H1 (cell line): ENCODE results near the gene MRPL34. TPM values are rescaled to one million over a fixed set of nuclear protein-coding genes. Genes with fewer than 3 reads are reported as not detected.

Experiments used
- polyA plus RNA-seq, 7 experiments: library from polyadenylated mRNA; depleted of rRNA in 3 of 7; stranded (reverse) in 5 of 7; unstranded in 2 of 7; fragments of >200 nt in 5 of 7; fragments of 200-250 nt in 2 of 7; gene quantifications; 1 replicate in 5 of 7; 2 replicates in 1 of 7; 4 replicates in 1 of 7; pipeline versions ENCODE4 v1.2.1 to v1.2.3, GENCODE V29; 2011 to 2013; ENCODE audit warnings: missing spikeins in 2 of 7, mixed read lengths in 2 of 7
- total RNA-seq: library from RNA; stranded (reverse); fragmentation: NEBNext Ultra II Directional; extraction: Animal tissue kit (Norgen Biotek cat#: 25700); gene quantifications from 2 replicates; pipeline ENCODE4 v1.2.1, GENCODE V29; 2021

The MRPL34 gene
- total and polyA plus RNA-seq, 2 of the 8 experiments (the other 6 are each of a cell fraction or from before 2014, with no cell fraction given), result 91.9 to 99.6 TPM

Other genes with a start within 250 kb of the MRPL34 start
- gene HAUS8, start 230.4 kb upstream of the MRPL34 start, total RNA-seq, result 23.2 and 23.5 TPM in 2 replicates
- 18.4 and 18.9 TPM in 2 replicates for gene HAUS8, start 230.4 kb upstream of the MRPL34 start, polyA plus RNA-seq (2011; rRNA removed)
- 76.8 and 77.1 TPM in 2 replicates for gene MYO9B, start 230.1 kb upstream of the MRPL34 start, total RNA-seq
- 27.6 and 40.0 TPM in 2 replicates for gene MYO9B, start 230.1 kb upstream of the MRPL34 start, polyA plus RNA-seq (2011; rRNA removed)
- gene USE1, start 90.5 kb upstream of the MRPL34 start, total RNA-seq, result 8.7 and 11.8 TPM in 2 replicates
- 13.9 and 16.6 TPM in 2 replicates for gene USE1, start 90.5 kb upstream of the MRPL34 start, polyA plus RNA-seq (2011; rRNA removed)
- 32.1 and 32.6 TPM in 2 replicates for gene OCEL1, start 79.6 kb upstream of the MRPL34 start, total RNA-seq
- gene OCEL1, start 79.6 kb upstream of the MRPL34 start, polyA plus RNA-seq (2011; rRNA removed), result 13.3 and 20.2 TPM in 2 replicates
- gene NR2F6, start 60.0 kb upstream of the MRPL34 start, total RNA-seq, result 114 and 121 TPM in 2 replicates
- 99.7 and 147 TPM in 2 replicates for gene NR2F6, start 60.0 kb upstream of the MRPL34 start, polyA plus RNA-seq (2011; rRNA removed)
- 6.5 and 7.5 TPM in 2 replicates for gene USHBP1, start 41.1 kb upstream of the MRPL34 start, total RNA-seq
- gene USHBP1, start 41.1 kb upstream of the MRPL34 start, polyA plus RNA-seq (2011; rRNA removed), result 5.0 and 5.7 TPM in 2 replicates
- 127 and 134 TPM in 2 replicates for gene BABAM1, start 38.4 kb upstream of the MRPL34 start, total RNA-seq
- 133 and 153 TPM in 2 replicates for gene BABAM1, start 38.4 kb upstream of the MRPL34 start, polyA plus RNA-seq (2011; rRNA removed)
- 6.1 and 6.8 TPM in 2 replicates for gene ANKLE1, start 24.0 kb upstream of the MRPL34 start, total RNA-seq
- gene ANKLE1, start 24.0 kb upstream of the MRPL34 start, polyA plus RNA-seq (2011; rRNA removed), result 9.6 and 14.2 TPM in 2 replicates
- gene ABHD8, start 2.4 kb upstream of the MRPL34 start, total RNA-seq, result 11.3 and 14.5 TPM in 2 replicates
- gene ABHD8, start 2.4 kb upstream of the MRPL34 start, polyA plus RNA-seq (2011; rRNA removed), result 18.7 and 28.5 TPM in 2 replicates
- gene DDA1, start 3.7 kb downstream of the MRPL34 start, total RNA-seq, result 34.5 and 35.9 TPM in 2 replicates
- gene DDA1, start 3.7 kb downstream of the MRPL34 start, polyA plus RNA-seq (2011; rRNA removed), result 29.2 and 30.0 TPM in 2 replicates
- gene ANO8, start 29.0 kb downstream of the MRPL34 start, total RNA-seq, result 20.7 and 21.4 TPM in 2 replicates
- gene ANO8, start 29.0 kb downstream of the MRPL34 start, polyA plus RNA-seq (2011; rRNA removed), result 9.5 and 17.3 TPM in 2 replicates
- 52.7 and 56.0 TPM in 2 replicates for gene GTPBP3, start 31.7 kb downstream of the MRPL34 start, total RNA-seq
- gene GTPBP3, start 31.7 kb downstream of the MRPL34 start, polyA plus RNA-seq (2011; rRNA removed), result 30.4 and 50.7 TPM in 2 replicates
- gene PLVAP, start 71.5 kb downstream of the MRPL34 start, total RNA-seq, result 0.27 TPM in 1 of 2 replicates, not detected in the other
- gene PLVAP, start 71.5 kb downstream of the MRPL34 start, polyA plus RNA-seq (2011; rRNA removed), result 0.32 and 0.35 TPM in 2 replicates
- gene CCDC194, start 88.3 kb downstream of the MRPL34 start, total RNA-seq, result not detected in 2 replicates
- 0.33 and 0.74 TPM in 2 replicates for gene CCDC194, start 88.3 kb downstream of the MRPL34 start, polyA plus RNA-seq (2011; rRNA removed)
- gene BST2, start 99.8 kb downstream of the MRPL34 start, total RNA-seq, result 16.8 and 18.1 TPM in 2 replicates
- gene BST2, start 99.8 kb downstream of the MRPL34 start, polyA plus RNA-seq (2011; rRNA removed), result 72.8 and 117 TPM in 2 replicates
- 36.8 and 37.9 TPM in 2 replicates for gene MVB12A, start 114.2 kb downstream of the MRPL34 start, total RNA-seq
- gene MVB12A, start 114.2 kb downstream of the MRPL34 start, polyA plus RNA-seq (2011; rRNA removed), result 76.6 and 97.7 TPM in 2 replicates
- gene TMEM221, start 142.8 kb downstream of the MRPL34 start, total RNA-seq, result 1.4 and 1.6 TPM in 2 replicates
- 2.0 and 2.9 TPM in 2 replicates for gene TMEM221, start 142.8 kb downstream of the MRPL34 start, polyA plus RNA-seq (2011; rRNA removed)
- gene NXNL1, start 155.1 kb downstream of the MRPL34 start, total RNA-seq, result not detected in 2 replicates
- not detected in 2 replicates for gene NXNL1, start 155.1 kb downstream of the MRPL34 start, polyA plus RNA-seq (2011; rRNA removed)
- gene SLC27A1, start 164.7 kb downstream of the MRPL34 start, total RNA-seq, result 7.3 and 7.5 TPM in 2 replicates
- 9.1 and 12.2 TPM in 2 replicates for gene SLC27A1, start 164.7 kb downstream of the MRPL34 start, polyA plus RNA-seq (2011; rRNA removed)
- 67.5 and 72.8 TPM in 2 replicates for gene PGLS, start 205.8 kb downstream of the MRPL34 start, total RNA-seq
- 164 and 193 TPM in 2 replicates for gene PGLS, start 205.8 kb downstream of the MRPL34 start, polyA plus RNA-seq (2011; rRNA removed)
- gene COLGALT1, start 249.8 kb downstream of the MRPL34 start, total RNA-seq, result 40.4 and 44.7 TPM in 2 replicates
- 58.1 and 62.8 TPM in 2 replicates for gene COLGALT1, start 249.8 kb downstream of the MRPL34 start, polyA plus RNA-seq (2011; rRNA removed)